ENCODE measurements around the gene DPY19L3.
"Not testable (repeated sequence)": the region's sequence is repeated elsewhere in the genome, so short reads cannot be mapped to it uniquely, and the experiment has no call there.

DPY19L3 gene

GRCh38 chr19:32397671-32398101, 7.9 kb upstream of the DPY19L3 start:
- no peak for DNase-seq

- no peak for DNase-seq
Measured at GRCh38 chr19:32401992-32402391, 3.6 kb upstream of the DPY19L3 start.

GRCh38 chr19:32403291-32403995, 2.1 kb upstream of the DPY19L3 start:
- no peak for DNase-seq

- no peak for DNase-seq
Measured at GRCh38 chr19:32404213-32404932, 1.2 kb upstream of the DPY19L3 start.

GRCh38 chr19:32404933-32405430, 588 bp upstream of the DPY19L3 start:
- DNase-seq: peak in 3 of 6 experiments; percentile 19 to 67 (median 34)

- no peak for DNase-seq
Measured at GRCh38 chr19:32406161-32407003, 812 bp downstream of the DPY19L3 start.

- DNase-seq: no peak
Measured at GRCh38 chr19:32407004-32407992, 1.7 kb downstream of the DPY19L3 start.

GRCh38 chr19:32415246-32415645, 9.7 kb downstream of the DPY19L3 start:
- no peak for DNase-seq

- DNase-seq: no peak
Measured at GRCh38 chr19:32415669-32416068, 10.1 kb downstream of the DPY19L3 start.

GRCh38 chr19:32416749-32417456, 11.3 kb downstream of the DPY19L3 start:
- no peak for DNase-seq

- DNase-seq: no peak
Measured at GRCh38 chr19:32418155-32418554, 12.6 kb downstream of the DPY19L3 start.

GRCh38 chr19:32421589-32422361, 16.2 kb downstream of the DPY19L3 start:
- DNase-seq: peak in 2 of 6 experiments; percentile 3 to 4

GRCh38 chr19:32422435-32422834, 16.9 kb downstream of the DPY19L3 start:
- DNase-seq: no peak

GRCh38 chr19:32423944-32424343, 18.4 kb downstream of the DPY19L3 start:
- not testable (repeated sequence) for DNase-seq

GRCh38 chr19:32427536-32427935, 22.0 kb downstream of the DPY19L3 start:
- DNase-seq: no peak

GRCh38 chr19:32436692-32437091, 31.1 kb downstream of the DPY19L3 start:
- DNase-seq: no peak

GRCh38 chr19:32437096-32437495, 31.5 kb downstream of the DPY19L3 start:
- no peak for DNase-seq

GRCh38 chr19:32438751-32439150, 33.2 kb downstream of the DPY19L3 start:
- no peak for DNase-seq

- no peak for DNase-seq
Measured at GRCh38 chr19:32442650-32443049, 37.1 kb downstream of the DPY19L3 start.

- not testable (repeated sequence) for DNase-seq
Measured at GRCh38 chr19:32447534-32447933, 42.0 kb downstream of the DPY19L3 start.

Data from stimulated activated naive CD4-positive, alpha-beta T cell (primary cell).